K562 (cell line): ENCODE measurements around the gene TMEM209. TPM values are rescaled to one million over a fixed set of nuclear protein-coding genes. Genes with fewer than 3 reads are reported as not detected.
A peak's percentile ranks its signal among the peaks of the same experiment; 100 is the strongest.

ENCODE experiments used
- CHD2 ChIP-seq: IDR thresholded peaks from 2 replicates; pipeline ENCODE4 v1.6.1; 2011; ENCODE audit warnings: low read depth, low read length
- ETS1 ChIP-seq: conservative IDR thresholded peaks from 2 replicates; pipeline ENCODE4 v1.6.1; 2011; ENCODE audit warnings: low read depth, mild to moderate bottlenecking, low read length; ENCODE audit not compliant: control insufficient read depth
- GATAD2B ChIP-seq: fragments of 450-650 bp; IDR thresholded peaks from 2 replicates; pipeline ENCODE4 v1.6.1; 2017; ENCODE audit warnings: mild to moderate bottlenecking, borderline replicate concordance
- GTF2F1 ChIP-seq: IDR thresholded peaks from 2 replicates; pipeline ENCODE4 v1.6.1; 2011; ENCODE audit warnings: low read depth, low read length, improper control_type of control experiment
- HEY1 ChIP-seq: fragments of 250-450 bp; sonication (Bioruptor Pico); IDR thresholded peaks from 2 replicates; pipeline ENCODE4 v1.5.0; 2020; ENCODE audit warnings: mild to moderate bottlenecking, moderate library complexity, borderline replicate concordance
- NFRKB ChIP-seq: fragments of 450-650 bp; IDR thresholded peaks from 2 replicates; pipeline ENCODE4 v1.6.1; 2016; ENCODE audit warnings: low read depth
- OTX1 ChIP-seq: fragments of 450-650 bp; formaldehyde crosslinking; IDR thresholded peaks from 2 replicates; pipeline ENCODE4 v1.4.0; 2022; ENCODE audit warnings: mild to moderate bottlenecking
- POLR2AphosphoS2 ChIP-seq: IDR thresholded peaks from 2 replicates; pipeline ENCODE4 v1.6.1; 2012; ENCODE audit warnings: low read length, improper control_type of control experiment
- RUNX1 ChIP-seq: sonication (generic); IDR thresholded peaks from 2 replicates; pipeline ENCODE4 v1.6.1; 2016; ENCODE audit warnings: antibody characterized with exemption, low read depth
- SETDB1 ChIP-seq: IDR thresholded peaks from one replicate; pipeline ENCODE4 v1.6.1; 2012; ENCODE audit warnings: low read length, control low read depth, inconsistent platforms
- WHSC1 ChIP-seq: IDR thresholded peaks from one replicate; pipeline ENCODE4 v1.6.1; 2012; ENCODE audit warnings: low read length, control low read depth, inconsistent platforms
- YBX1 ChIP-seq: fragments of 450-650 bp; IDR thresholded peaks from 2 replicates; pipeline ENCODE4 v1.7.1; 2016; ENCODE audit warnings: mild to moderate bottlenecking
- polyA plus RNA-seq, 8 experiments: library from polyadenylated mRNA; depleted of rRNA in 4 of 8; stranded (reverse) in 5 of 8; unstranded in 3 of 8; fragments of >200 nt; fragmentation: Nextera tagmentation in 2 of 8; fragmentation: Illumina TruSeq in 1 of 8; extraction: Ambion mirVana in 2 of 8; extraction: Trizol in 1 of 8; gene quantifications; 2 replicates each; pipeline versions ENCODE4 v1.2.1 to v1.2.3, GENCODE V29; 2011 to 2014; ENCODE audit warnings: inconsistent platforms in 1 of 8, missing spikeins in 1 of 8
- total RNA-seq, 7 experiments: library from RNA; depleted of rRNA in 6 of 7; stranded (reverse); fragments of >200 nt in 6 of 7; fragmentation: Illumina TruSeq in 2 of 7; extraction: Trizol in 2 of 7; gene quantifications; 2 replicates each; pipeline versions ENCODE4 v1.2.1 to v1.2.3, GENCODE V29; 2011 to 2021; ENCODE audit warnings: low replicate concordance in 1 of 7
- TF ChIP-seq, protein P1 (sequence below): fragments of 200-600 bp; sonication (generic); IDR thresholded peaks from one replicate; pipeline ENCODE4 v1.6.1; 2012; ENCODE audit warnings: mild to moderate bottlenecking, low read depth, low read length, inconsistent platforms
- TF ChIP-seq, protein P2 (sequence below): sonication (generic); formaldehyde crosslinking; IDR thresholded peaks from 2 replicates; pipeline ENCODE4 v1.8.1; 2023; ENCODE audit warnings: mild to moderate bottlenecking, missing genetic modification reagents

TMEM209 gene
- total and polyA plus RNA-seq, 9 of the 15 experiments (the other 6 are each of a cell fraction or from before 2014, with no cell fraction given): 36.8 to 116 (median 76.6) TPM

DNA sequence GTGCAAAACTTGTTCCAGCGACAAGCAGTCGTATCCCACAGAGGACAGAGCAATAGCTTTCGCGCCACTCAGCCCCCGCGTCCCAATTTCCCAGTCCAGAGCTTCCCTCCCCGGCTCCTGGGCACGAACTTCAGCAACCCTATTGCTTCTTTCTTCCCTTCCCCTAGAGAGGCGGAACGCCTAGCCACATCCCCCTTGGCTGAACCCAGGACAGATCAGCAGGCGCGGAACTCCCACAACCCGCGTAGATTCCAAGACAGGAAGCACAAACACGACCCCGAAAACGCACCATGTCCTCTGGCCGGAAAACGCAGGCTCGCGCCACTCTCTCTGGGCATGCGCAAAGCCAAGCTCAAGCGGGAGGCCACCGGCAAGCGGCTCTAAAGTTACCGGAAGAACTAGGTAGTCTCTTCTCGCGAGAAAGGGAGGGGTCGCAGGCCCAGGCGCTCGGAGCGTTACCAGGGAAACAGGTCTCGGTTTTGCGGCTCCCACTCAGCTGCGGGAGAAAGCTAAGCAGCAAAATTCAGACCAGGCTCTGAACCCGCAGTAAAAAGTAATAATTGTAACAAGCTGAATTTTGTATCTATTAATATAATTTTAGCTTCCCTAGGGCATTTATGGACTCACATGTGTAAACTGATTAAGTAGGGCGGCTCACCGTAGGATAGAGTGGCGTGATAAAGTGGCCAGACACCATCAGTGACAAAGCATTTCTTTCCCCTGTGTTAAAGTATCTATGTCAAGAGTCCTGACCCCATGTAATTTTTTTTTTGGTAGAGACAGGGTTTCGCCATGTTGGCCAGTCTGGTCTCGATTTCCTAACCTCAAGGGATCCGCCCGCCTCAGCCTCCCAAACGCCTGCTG is at the start of gene TMEM209 (continued):
- TF ChIP-seq, protein P1, sequence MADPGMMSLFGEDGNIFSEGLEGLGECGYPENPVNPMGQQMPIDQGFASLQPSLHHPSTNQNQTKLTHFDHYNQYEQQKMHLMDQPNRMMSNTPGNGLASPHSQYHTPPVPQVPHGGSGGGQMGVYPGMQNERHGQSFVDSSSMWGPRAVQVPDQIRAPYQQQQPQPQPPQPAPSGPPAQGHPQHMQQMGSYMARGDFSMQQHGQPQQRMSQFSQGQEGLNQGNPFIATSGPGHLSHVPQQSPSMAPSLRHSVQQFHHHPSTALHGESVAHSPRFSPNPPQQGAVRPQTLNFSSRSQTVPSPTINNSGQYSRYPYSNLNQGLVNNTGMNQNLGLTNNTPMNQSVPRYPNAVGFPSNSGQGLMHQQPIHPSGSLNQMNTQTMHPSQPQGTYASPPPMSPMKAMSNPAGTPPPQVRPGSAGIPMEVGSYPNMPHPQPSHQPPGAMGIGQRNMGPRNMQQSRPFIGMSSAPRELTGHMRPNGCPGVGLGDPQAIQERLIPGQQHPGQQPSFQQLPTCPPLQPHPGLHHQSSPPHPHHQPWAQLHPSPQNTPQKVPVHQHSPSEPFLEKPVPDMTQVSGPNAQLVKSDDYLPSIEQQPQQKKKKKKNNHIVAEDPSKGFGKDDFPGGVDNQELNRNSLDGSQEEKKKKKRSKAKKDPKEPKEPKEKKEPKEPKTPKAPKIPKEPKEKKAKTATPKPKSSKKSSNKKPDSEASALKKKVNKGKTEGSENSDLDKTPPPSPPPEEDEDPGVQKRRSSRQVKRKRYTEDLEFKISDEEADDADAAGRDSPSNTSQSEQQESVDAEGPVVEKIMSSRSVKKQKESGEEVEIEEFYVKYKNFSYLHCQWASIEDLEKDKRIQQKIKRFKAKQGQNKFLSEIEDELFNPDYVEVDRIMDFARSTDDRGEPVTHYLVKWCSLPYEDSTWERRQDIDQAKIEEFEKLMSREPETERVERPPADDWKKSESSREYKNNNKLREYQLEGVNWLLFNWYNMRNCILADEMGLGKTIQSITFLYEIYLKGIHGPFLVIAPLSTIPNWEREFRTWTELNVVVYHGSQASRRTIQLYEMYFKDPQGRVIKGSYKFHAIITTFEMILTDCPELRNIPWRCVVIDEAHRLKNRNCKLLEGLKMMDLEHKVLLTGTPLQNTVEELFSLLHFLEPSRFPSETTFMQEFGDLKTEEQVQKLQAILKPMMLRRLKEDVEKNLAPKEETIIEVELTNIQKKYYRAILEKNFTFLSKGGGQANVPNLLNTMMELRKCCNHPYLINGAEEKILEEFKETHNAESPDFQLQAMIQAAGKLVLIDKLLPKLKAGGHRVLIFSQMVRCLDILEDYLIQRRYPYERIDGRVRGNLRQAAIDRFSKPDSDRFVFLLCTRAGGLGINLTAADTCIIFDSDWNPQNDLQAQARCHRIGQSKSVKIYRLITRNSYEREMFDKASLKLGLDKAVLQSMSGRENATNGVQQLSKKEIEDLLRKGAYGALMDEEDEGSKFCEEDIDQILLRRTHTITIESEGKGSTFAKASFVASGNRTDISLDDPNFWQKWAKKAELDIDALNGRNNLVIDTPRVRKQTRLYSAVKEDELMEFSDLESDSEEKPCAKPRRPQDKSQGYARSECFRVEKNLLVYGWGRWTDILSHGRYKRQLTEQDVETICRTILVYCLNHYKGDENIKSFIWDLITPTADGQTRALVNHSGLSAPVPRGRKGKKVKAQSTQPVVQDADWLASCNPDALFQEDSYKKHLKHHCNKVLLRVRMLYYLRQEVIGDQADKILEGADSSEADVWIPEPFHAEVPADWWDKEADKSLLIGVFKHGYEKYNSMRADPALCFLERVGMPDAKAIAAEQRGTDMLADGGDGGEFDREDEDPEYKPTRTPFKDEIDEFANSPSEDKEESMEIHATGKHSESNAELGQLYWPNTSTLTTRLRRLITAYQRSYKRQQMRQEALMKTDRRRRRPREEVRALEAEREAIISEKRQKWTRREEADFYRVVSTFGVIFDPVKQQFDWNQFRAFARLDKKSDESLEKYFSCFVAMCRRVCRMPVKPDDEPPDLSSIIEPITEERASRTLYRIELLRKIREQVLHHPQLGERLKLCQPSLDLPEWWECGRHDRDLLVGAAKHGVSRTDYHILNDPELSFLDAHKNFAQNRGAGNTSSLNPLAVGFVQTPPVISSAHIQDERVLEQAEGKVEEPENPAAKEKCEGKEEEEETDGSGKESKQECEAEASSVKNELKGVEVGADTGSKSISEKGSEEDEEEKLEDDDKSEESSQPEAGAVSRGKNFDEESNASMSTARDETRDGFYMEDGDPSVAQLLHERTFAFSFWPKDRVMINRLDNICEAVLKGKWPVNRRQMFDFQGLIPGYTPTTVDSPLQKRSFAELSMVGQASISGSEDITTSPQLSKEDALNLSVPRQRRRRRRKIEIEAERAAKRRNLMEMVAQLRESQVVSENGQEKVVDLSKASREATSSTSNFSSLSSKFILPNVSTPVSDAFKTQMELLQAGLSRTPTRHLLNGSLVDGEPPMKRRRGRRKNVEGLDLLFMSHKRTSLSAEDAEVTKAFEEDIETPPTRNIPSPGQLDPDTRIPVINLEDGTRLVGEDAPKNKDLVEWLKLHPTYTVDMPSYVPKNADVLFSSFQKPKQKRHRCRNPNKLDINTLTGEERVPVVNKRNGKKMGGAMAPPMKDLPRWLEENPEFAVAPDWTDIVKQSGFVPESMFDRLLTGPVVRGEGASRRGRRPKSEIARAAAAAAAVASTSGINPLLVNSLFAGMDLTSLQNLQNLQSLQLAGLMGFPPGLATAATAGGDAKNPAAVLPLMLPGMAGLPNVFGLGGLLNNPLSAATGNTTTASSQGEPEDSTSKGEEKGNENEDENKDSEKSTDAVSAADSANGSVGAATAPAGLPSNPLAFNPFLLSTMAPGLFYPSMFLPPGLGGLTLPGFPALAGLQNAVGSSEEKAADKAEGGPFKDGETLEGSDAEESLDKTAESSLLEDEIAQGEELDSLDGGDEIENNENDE: peak; percentile 44
- peak; percentile 100 for TF ChIP-seq CHD2
- TF ChIP-seq OTX1 (CRISPR knock-in tag): peak; percentile 61; the same call in 1 of the 2 replicates
- TF ChIP-seq GATAD2B: peak; percentile 73
- TF ChIP-seq POLR2AphosphoS2: peak; percentile 90; the same call in 1 of the 2 replicates
- TF ChIP-seq SETDB1: peak; percentile 81
- no peak for TF ChIP-seq YBX1
- peak; percentile 78; the same call in 1 of the 2 replicates for TF ChIP-seq ETS1
- TF ChIP-seq NFRKB: peak; percentile 94
- TF ChIP-seq HEY1 (CRISPR knock-in tag): 0 out of 2 replicates have a peak, but pooled peaks have one; percentile 37
- TF ChIP-seq RUNX1: no peak
- no peak for TF ChIP-seq WHSC1
- TF ChIP-seq, protein P2, sequence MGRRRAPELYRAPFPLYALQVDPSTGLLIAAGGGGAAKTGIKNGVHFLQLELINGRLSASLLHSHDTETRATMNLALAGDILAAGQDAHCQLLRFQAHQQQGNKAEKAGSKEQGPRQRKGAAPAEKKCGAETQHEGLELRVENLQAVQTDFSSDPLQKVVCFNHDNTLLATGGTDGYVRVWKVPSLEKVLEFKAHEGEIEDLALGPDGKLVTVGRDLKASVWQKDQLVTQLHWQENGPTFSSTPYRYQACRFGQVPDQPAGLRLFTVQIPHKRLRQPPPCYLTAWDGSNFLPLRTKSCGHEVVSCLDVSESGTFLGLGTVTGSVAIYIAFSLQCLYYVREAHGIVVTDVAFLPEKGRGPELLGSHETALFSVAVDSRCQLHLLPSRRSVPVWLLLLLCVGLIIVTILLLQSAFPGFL (CRISPR knock-in tag): no peak
- TF ChIP-seq GTF2F1: peak; percentile 86
